ENCODE measurements around the gene GPBAR1.
"Not testable (repeated sequence)": the region's sequence is repeated elsewhere in the genome, so short reads cannot be mapped to it uniquely, and the experiment has no call there.

The GPBAR1 gene

GRCh38 chr2:218264773-218265561, 4.2 kb downstream of the GPBAR1 start:
- no peaks in the 10 kb centered on the region for H3K27me3 ChIP-seq (ENCODE audit: insufficient read depth, low read length)
- H3K9me3 ChIP-seq (ENCODE audit: low read length) = no peaks in the 10 kb centered on the region
- peaks cover 20% of the 10 kb centered on the region for H3K4me1 ChIP-seq (ENCODE audit: insufficient read depth, low read length)
- H2AFZ ChIP-seq (ENCODE audit: low read depth, low read length) = no peak overlapping the region
- peaks cover 41% of the 10 kb centered on the region for H3K36me3 ChIP-seq (ENCODE audit: insufficient read depth, low read length)
- no peak overlapping the region for H3K4me3 ChIP-seq (ENCODE audit: low read length)

- H2AFZ ChIP-seq (ENCODE audit: low read depth, low read length) = no peak overlapping the region
- H3K4me1 ChIP-seq (ENCODE audit: insufficient read depth, low read length) = peaks cover 16% of the 10 kb centered on the region
- no peaks in the 10 kb centered on the region for H3K9me3 ChIP-seq (ENCODE audit: low read length)
- H3K36me3 ChIP-seq (ENCODE audit: insufficient read depth, low read length) = peaks cover 41% of the 10 kb centered on the region
- no peak overlapping the region for H3K4me3 ChIP-seq (ENCODE audit: low read length)
- no peaks in the 10 kb centered on the region for H3K27me3 ChIP-seq (ENCODE audit: insufficient read depth, low read length)
Measured at GRCh38 chr2:218265626-218266025, 4.8 kb downstream of the GPBAR1 start.

GRCh38 chr2:218266316-218266979, 5.6 kb downstream of the GPBAR1 start:
- Histone ChIP-seq H3K36me3 (ENCODE audit: insufficient read depth, low read length) (peaks cover 41% of the 10 kb centered on the region), H3K4me1 (ENCODE audit: insufficient read depth, low read length) (peaks cover 16% of the 10 kb centered on the region), H3K9me3 (ENCODE audit: low read length) (no peaks in the 10 kb centered on the region), H3K4me3 (ENCODE audit: low read length) (no peak overlapping the region), H2AFZ (ENCODE audit: low read depth, low read length) (no peak overlapping the region), H3K27me3 (ENCODE audit: insufficient read depth, low read length) (no peaks in the 10 kb centered on the region)

- Histone ChIP-seq H2AFZ (ENCODE audit: low read depth, low read length) (no peak overlapping the region), H3K27me3 (ENCODE audit: insufficient read depth, low read length) (no peaks in the 10 kb centered on the region), H3K9me3 (ENCODE audit: low read length) (no peaks in the 10 kb centered on the region), H3K4me3 (ENCODE audit: low read length) (no peak overlapping the region), H3K36me3 (ENCODE audit: insufficient read depth, low read length) (peaks cover 41% of the 10 kb centered on the region), H3K4me1 (ENCODE audit: insufficient read depth, low read length) (peaks cover 13% of the 10 kb centered on the region)
Measured at GRCh38 chr2:218267259-218267658, 6.4 kb downstream of the GPBAR1 start.

- Histone ChIP-seq H3K4me3 (ENCODE audit: low read length) (peak within 1 kb of the TSS; percentile 91), H3K27me3 (ENCODE audit: insufficient read depth, low read length) (no peaks in the 10 kb centered on the region), H3K36me3 (ENCODE audit: insufficient read depth, low read length) (peaks cover 31% of the 10 kb centered on the region), H3K4me1 (ENCODE audit: insufficient read depth, low read length) (peaks cover 13% of the 10 kb centered on the region), H2AFZ (ENCODE audit: low read depth, low read length) (peak within 1 kb of the TSS; percentile 74), H3K9me3 (ENCODE audit: low read length) (no peaks in the 10 kb centered on the region)
Measured at GRCh38 chr2:218269900-218270720, 9.3 kb downstream of the GPBAR1 start, which contains the start of the genes AAMP and PNKD. Gene AAMP, minus strand, starts transcription at chr2:218270137. Its CDS starts 51 bp downstream, at chr2:218270086. Gene PNKD, plus strand, starts transcription at chr2:218270519. Its CDS starts 17 bp downstream, at chr2:218270536.

- H2AFZ ChIP-seq (ENCODE audit: low read depth, low read length) = peak overlapping the region; percentile 74
- H3K4me1 ChIP-seq (ENCODE audit: insufficient read depth, low read length) = peaks cover 13% of the 10 kb centered on the region
- H3K27me3 ChIP-seq (ENCODE audit: insufficient read depth, low read length) = no peaks in the 10 kb centered on the region
- H3K9me3 ChIP-seq (ENCODE audit: low read length) = no peaks in the 10 kb centered on the region
- peaks cover 26% of the 10 kb centered on the region for H3K36me3 ChIP-seq (ENCODE audit: insufficient read depth, low read length)
- peak overlapping the region; percentile 76 for H3K4me3 ChIP-seq (ENCODE audit: low read length)
Measured at GRCh38 chr2:218270721-218271486, 10.1 kb downstream of the GPBAR1 start.

- H3K4me3 ChIP-seq (ENCODE audit: low read length) = peak overlapping the region; percentile 76
- no peaks in the 10 kb centered on the region for H3K9me3 ChIP-seq (ENCODE audit: low read length)
- peaks cover 13% of the 10 kb centered on the region for H3K4me1 ChIP-seq (ENCODE audit: insufficient read depth, low read length)
- no peak overlapping the region for H2AFZ ChIP-seq (ENCODE audit: low read depth, low read length)
- peaks cover 22% of the 10 kb centered on the region for H3K36me3 ChIP-seq (ENCODE audit: insufficient read depth, low read length)
- H3K27me3 ChIP-seq (ENCODE audit: insufficient read depth, low read length) = no peaks in the 10 kb centered on the region
Measured at GRCh38 chr2:218271487-218271797, 10.6 kb downstream of the GPBAR1 start.

- peaks cover 13% of the 10 kb centered on the region for H3K4me1 ChIP-seq (ENCODE audit: insufficient read depth, low read length)
- H3K9me3 ChIP-seq (ENCODE audit: low read length) = no peaks in the 10 kb centered on the region
- no peaks in the 10 kb centered on the region for H3K27me3 ChIP-seq (ENCODE audit: insufficient read depth, low read length)
- peaks cover 19% of the 10 kb centered on the region for H3K36me3 ChIP-seq (ENCODE audit: insufficient read depth, low read length)
- H2AFZ ChIP-seq (ENCODE audit: low read depth, low read length) = no peak overlapping the region
- peak overlapping the region; percentile 76 for H3K4me3 ChIP-seq (ENCODE audit: low read length)
Measured at GRCh38 chr2:218271865-218272530, 11.2 kb downstream of the GPBAR1 start.

GRCh38 chr2:218272531-218273212, 11.9 kb downstream of the GPBAR1 start:
- no peaks in the 10 kb centered on the region for H3K27me3 ChIP-seq (ENCODE audit: insufficient read depth, low read length)
- H3K36me3 ChIP-seq (ENCODE audit: insufficient read depth, low read length) = peaks cover 13% of the 10 kb centered on the region
- no peak overlapping the region for H2AFZ ChIP-seq (ENCODE audit: low read depth, low read length)
- no peaks in the 10 kb centered on the region for H3K9me3 ChIP-seq (ENCODE audit: low read length)
- H3K4me3 ChIP-seq (ENCODE audit: low read length) = no peak overlapping the region
- H3K4me1 ChIP-seq (ENCODE audit: insufficient read depth, low read length) = peaks cover 13% of the 10 kb centered on the region

GRCh38 chr2:218273214-218273907, 12.5 kb downstream of the GPBAR1 start:
- H3K27me3 ChIP-seq (ENCODE audit: insufficient read depth, low read length) = not testable (repeated sequence)
- H3K4me1 ChIP-seq (ENCODE audit: insufficient read depth, low read length) = peaks cover 13% of the 10 kb centered on the region
- H3K36me3 ChIP-seq (ENCODE audit: insufficient read depth, low read length) = peaks cover 13% of the 10 kb centered on the region

GRCh38 chr2:218273908-218274249, 13.1 kb downstream of the GPBAR1 start:
- Histone ChIP-seq H2AFZ (ENCODE audit: low read depth, low read length) (no peak overlapping the region), H3K27me3 (ENCODE audit: insufficient read depth, low read length) (no peaks in the 10 kb centered on the region), H3K4me1 (ENCODE audit: insufficient read depth, low read length) (peaks cover 13% of the 10 kb centered on the region), H3K9me3 (ENCODE audit: low read length) (no peaks in the 10 kb centered on the region), H3K4me3 (ENCODE audit: low read length) (no peak overlapping the region), H3K36me3 (ENCODE audit: insufficient read depth, low read length) (peaks cover 13% of the 10 kb centered on the region)

More at GRCh38 chr2:218273214-218273907, 12.5 kb downstream of the GPBAR1 start:
- not testable (repeated sequence) for H3K9me3 ChIP-seq (ENCODE audit: low read length); H2AFZ ChIP-seq (ENCODE audit: low read depth, low read length); H3K4me3 ChIP-seq (ENCODE audit: low read length)

All from neuron (in vitro differentiated cells).